Fibroblast of skin of back (primary cell): Measurements from ENCODE around the gene WFDC2.

Experiments
- DNase-seq: peaks from one replicate; pipeline ENCODE4 v3.0.0-alpha.2; 2013

Gene WFDC2

DNA sequence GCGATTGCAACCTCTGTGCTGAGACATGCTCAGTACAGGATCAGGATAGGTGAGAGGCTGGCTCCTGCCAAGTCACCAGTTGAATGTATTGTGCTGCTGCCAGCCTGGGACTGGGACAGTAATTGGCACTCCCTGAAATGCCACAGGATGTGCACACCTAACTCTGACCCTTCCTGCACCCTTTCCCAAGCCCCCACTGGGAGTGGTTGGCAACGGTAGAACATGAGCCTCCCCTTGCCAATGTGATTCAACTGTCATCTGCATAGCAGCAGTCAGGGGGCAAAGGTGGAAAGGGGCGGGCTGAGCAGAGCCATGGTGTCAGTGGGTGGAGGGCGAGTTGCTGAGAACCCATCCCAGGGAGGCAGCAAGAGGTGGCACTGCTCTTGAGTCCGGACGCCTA is 30.5 kb downstream of the WFDC2 start:
- DNase-seq = no peak

DNA sequence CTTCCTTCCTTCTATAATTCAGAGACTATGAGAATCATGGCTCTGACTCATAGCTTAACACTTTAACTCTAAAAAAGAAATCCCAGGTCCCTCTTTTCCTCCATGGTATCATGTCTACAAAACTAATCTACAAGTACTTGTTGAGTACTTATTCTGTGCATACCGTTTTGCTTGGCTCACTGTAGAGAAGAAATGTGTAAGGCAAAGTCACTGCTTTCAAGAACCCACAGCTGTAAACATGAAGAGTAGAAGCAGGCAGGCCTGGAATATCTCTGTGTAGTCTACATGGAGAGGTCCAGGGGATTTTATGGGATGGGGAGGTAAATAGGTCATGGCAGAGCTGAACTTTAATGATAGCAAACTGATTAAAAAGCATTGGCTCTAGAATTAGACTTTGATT is 32.0 kb downstream of the WFDC2 start:
- no peak for DNase-seq

DNA sequence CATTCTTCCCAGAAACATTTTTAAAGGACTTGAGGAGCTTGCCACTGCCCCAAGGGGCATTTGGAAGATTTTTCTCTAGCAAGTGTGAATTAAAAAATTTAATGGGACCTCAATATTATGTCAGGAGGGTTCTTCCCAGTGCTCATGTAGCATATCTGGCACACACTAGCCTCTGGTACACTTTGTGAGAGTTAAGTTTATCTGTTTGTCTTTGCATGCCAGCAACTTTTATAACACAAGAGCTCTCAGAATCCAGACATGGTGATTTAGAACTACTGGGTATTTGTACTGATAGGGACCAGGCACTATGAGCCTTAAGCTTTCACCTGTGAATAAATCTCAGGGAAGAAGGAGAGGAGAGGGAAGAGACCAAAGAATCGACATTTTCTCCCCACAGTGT is 33.0 kb downstream of the WFDC2 start:
- DNase-seq = no peak

DNA sequence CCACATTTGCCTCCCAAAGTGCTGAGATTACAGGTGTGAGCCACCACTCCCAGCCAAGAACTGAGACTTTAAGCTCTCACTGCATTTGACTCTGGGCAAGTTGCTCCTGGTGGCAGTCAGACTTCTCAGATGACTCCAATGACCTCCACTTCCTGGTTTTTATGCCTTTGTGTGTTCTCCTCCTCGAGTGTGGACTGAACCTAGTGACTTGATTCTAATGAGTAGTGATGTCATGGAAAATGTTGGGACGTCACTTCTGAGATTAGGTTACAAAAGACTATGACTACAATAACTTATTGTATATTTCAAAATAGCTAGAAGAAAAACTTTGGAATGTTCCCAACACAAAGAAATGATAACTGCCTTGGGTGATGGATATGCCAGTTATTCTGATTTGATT is 33.9 kb downstream of the WFDC2 start:
- no peak for DNase-seq

DNA sequence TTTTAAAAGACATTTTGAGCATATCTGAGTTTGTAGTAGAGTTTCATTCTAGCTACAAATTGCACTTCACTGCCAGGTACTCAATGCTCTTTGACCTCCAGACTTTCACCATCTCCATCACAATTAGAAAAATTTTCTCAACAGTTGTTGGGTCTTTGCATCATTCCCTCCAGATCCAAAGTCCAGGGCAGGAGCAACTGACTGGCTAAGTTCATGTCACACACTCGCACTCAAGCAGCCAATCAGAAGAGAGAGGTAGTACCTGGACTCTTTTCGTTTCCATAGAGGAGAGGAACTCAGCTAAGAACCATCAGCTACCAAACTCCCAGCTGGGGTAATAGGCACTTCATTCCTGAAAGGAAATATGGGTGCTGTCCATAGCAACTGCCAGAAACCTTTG is 36.8 kb downstream of the WFDC2 start:
- DNase-seq = no peak

DNA sequence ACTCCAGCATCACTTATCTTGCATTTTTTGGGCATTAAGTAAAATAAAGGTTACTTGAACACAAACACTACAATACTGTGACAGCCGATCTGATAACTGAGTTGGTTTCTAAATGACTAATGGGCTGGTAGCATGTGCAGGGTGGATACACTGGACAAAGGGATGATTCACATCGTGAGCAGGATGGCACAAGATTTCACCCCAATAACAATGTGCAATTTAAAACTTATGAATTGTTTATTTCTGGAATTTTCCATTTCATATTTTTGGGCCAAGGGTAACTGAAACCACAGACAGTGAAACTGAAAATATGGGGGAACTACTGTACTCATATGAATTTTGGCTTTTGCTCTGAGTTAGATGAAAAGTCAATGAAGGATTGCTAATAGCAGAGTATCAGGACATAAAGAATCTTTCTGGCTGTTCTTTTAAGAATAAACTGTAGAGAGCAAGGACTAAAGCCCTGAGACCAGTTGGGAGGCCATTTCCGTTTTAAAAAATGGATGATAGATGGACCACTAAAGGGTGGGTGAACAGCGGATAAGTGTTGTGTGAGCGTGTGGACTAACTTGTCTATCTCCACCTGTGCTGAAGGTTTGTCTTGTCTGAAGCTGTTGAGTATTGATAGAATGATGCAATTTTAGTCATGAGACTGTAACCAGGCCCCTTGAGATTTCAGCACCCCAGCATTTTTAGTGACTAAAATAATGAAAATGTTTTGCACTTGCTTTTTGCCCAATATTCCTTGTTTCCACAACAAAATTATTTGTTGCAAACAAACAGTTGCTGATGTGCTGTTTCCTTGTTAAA is 37.7 kb downstream of the WFDC2 start:
- no peak for DNase-seq

DNA sequence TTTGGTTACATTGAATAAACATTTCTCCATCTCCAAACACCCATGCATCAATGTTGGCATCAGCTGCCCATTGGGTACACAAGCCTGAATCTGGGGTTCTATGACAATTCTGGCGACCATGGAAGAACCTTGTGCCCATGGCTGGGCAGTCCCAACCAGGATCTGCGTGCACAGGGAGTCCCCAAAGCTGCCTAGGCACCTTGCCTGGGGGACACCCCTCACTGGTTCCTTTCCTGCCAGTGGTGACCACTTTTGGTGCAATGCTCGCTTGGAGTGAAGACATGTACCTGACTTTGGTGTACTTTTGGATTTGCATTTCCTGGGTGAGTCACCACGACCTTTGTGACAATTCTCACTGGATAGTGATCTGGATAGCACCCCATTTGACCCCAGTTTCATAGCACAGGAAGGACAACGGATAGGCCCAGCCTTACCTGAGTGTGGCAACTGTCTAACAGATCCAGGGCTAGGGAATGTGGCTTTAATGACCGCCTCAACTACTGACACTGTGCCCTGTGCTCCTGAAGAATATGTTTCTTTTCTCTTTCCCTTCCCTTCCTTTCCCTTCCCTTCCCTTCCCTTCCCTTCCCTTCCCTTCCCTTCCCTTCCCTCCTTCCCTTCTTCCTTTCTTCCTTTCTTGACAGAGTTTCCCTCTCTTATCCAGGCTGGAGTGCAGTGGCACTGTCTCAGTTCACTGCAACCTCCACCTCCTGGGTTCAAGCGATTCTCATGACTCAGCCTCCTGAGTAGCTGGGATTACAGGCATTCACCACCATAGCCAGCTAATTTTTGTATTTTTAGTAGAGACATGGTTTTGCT is 38.7 kb downstream of the WFDC2 start:
- DNase-seq = no peak

DNA sequence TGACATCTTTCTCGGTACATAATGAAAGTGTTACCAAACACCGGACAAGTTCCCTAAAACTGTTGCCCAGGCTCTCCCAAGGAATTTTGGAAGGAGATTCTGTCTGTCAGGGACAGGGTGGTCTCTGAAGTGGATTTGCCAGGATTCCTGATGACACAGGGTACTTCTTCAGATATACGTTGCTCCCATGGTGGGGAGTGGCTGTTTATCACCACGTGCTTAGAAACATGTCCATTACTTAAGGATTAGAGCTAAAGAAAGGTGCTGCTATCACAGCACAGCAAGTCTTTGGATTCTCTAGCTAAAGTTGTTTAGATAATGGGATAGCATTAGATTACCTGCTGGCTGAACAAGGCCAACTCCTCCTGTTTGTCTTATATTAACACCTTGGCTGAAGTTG is 39.5 kb downstream of the WFDC2 start:
- no peak for DNase-seq

DNA sequence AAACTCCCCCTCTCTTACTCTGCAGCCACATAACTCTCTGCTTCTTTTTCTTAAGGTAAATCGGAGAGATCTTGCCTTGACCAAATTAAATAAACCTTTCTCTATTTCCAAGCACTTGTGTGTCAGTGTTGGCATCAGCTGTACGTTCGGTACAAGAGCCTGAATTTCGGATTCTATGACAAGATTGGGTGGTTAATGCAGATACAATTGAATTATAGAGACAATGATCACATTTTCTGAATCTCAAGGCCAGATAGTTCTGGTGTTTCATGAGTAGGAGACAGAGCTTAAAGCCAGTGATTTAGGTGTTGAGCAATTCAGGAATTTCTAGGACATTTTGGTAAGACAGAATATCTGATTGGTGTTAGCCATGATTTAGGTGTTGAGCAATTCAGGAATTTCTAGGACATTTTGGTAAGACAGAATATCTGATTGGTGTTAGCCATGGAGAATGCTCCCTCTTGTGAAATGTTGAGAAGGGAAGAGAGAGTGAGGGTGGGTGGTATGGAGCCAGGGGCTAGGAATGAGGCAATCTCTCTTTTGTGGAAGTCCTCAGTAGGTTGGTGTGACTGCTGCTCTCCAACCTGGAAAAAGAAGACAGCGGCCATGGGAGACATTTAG is 40.8 kb downstream of the WFDC2 start:
- no peak for DNase-seq

DNA sequence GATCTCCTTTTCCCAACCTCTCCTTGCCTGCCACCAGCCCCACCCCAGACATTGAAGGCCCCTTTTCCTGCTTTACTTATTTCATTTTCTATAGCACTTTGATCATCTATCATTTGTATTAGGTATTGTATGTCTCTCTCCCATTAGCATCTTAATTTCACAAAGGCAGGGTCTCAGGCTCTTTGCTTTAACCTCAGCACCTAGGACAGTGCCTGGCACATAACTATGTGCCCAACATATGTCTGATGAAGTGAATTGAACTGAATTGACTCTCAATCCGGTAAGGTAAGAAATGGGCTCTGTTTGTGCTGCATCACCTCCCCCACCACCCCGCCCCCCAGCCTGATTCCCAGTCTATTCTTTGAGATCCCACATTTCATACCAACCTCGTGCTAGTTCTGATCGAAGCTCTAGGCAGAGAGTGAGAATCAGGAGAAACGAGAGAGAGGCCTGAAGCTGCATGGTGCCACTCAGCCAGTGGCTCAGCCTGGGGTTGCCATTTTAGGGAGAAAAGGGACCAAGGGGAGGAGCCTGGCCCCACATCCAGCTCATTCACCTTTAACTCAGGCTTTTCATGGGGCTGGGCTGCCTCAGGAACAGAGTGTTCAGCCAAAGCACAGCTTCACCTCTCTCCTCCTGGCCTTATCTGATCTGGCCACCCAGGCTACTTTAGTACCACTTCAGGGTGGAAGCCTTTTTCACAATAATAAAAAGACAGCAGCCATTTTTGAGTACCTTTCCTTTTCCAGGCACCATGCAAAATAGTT is 45.8 kb downstream of the WFDC2 start, which contains the start of gene SPINT3:
SPINT3 (minus strand) TSS at position 476 of the 767 bp plus-strand sequence; CDS start at position 462, 14 bp downstream.
- DNase-seq = no peak

DNA sequence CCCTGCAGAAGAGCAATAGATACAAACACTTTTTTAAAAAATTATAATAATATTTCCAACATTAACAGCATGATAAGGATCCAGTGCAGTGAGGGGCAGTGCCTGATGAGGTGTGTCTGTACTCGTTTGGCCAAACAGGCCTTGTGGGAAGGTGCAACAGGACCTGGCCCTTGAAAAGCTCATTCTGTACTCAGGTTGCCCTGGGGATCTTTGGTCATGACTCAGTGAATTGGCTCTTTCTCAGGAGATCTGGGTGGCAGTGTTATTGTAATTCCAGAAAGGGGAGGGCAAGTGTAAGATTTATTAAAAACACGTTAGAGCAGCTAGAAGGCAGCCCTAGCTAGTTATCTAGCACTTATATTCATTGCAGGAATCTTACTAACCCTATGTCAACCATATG is 48.7 kb downstream of the WFDC2 start:
- DNase-seq = no peak

DNA sequence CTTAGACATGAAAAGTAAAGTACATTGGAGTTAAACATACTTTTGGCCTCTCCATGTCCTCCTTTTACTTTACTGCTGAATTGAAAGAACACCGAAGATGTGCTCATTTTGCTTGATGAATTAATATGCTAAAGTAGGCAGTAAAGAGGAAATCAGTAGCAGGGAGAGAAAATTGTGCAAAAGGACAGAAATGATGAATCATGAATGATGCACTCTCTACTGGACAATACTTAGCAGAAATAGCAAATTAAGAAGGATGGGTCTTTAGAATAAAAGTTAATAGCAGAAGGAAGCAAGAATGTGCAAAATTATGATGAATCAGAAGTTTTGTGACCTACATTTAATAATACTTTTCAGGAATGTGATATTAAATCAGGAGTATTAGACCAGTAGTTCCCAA is 54.3 kb downstream of the WFDC2 start:
- no peak for DNase-seq

DNA sequence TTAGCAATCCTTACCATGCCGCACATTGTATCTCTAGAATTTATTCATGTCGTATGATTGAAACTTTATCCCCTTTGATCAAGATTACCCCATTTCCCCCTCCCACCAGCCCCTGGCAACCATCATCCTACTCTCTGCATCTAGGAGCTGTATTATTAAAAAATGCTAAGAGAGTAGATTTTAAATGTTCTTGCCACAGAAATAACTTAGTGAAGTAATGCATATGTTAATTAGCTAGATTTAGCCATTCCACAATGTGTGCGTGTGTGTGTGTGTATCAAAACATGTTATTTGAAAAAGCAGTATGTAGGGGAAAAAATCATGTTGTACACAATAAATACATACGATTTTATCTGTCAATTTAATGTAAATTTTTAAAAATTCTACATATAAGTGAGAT is 57.7 kb downstream of the WFDC2 start:
- DNase-seq = no peak
